ENCODE measurements around the gene MAP7D1. TPM values are rescaled to one million over a fixed set of nuclear protein-coding genes. Genes with fewer than 3 reads are reported as not detected.
A peak's percentile ranks its signal among the peaks of the same experiment; 100 is the strongest.

The MAP7D1 gene
- total and polyA plus RNA-seq, 2 donors (not counting 1 experiment from before 2014, with no cell fraction given) = 70.6 to 78.4 TPM

GRCh38 chr1:36112823-36113222 lies 43.1 kb upstream of the MAP7D1 start:
- TF ChIP-seq EZH2 (IDR thresholded peaks at IDR 0.05; ENCODE audit: low read length, missing control alignments) = no peak
- TF ChIP-seq, protein P1, sequence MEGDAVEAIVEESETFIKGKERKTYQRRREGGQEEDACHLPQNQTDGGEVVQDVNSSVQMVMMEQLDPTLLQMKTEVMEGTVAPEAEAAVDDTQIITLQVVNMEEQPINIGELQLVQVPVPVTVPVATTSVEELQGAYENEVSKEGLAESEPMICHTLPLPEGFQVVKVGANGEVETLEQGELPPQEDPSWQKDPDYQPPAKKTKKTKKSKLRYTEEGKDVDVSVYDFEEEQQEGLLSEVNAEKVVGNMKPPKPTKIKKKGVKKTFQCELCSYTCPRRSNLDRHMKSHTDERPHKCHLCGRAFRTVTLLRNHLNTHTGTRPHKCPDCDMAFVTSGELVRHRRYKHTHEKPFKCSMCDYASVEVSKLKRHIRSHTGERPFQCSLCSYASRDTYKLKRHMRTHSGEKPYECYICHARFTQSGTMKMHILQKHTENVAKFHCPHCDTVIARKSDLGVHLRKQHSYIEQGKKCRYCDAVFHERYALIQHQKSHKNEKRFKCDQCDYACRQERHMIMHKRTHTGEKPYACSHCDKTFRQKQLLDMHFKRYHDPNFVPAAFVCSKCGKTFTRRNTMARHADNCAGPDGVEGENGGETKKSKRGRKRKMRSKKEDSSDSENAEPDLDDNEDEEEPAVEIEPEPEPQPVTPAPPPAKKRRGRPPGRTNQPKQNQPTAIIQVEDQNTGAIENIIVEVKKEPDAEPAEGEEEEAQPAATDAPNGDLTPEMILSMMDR (conservative IDR thresholded peaks at IDR 0.05 in 1 of 2, IDR thresholded peaks at IDR 0.05 in 1 of 2; ENCODE audit: low read depth in 1 of 2, low read length in 2 of 2) = no peak
- Histone ChIP-seq H3K36me3 (ENCODE audit: control insufficient read depth, insufficient read depth, low read length) (no peaks in the 10 kb centered on the region), H3K9me3 (ENCODE audit: control insufficient read depth, insufficient read depth, low read depth, low read length) (no peaks in the 10 kb centered on the region), H3K79me2 (ENCODE audit: control insufficient read depth, insufficient read depth, low read length) (no peaks in the 10 kb centered on the region), H3K4me1 (ENCODE audit: control insufficient read depth, extremely low read depth, insufficient read depth, low read length) (peaks cover 11% of the 10 kb centered on the region), H4K20me1 (ENCODE audit: control insufficient read depth, extremely low read depth, insufficient read depth, low read length) (no peaks in the 10 kb centered on the region), H3K27me3 (ENCODE audit: control insufficient read depth, insufficient read depth, low read length) (no peaks in the 10 kb centered on the region), H3K4me3 (replicated peaks in 1 of 4; ENCODE audit: control extremely low read depth in 1 of 4, insufficient read depth in 1 of 4, low read depth in 3 of 4, low read length in 4 of 4) (no peak overlapping the region), H3K27ac (ENCODE audit: insufficient read depth, low read length) (no peak overlapping the region), H3K9ac (ENCODE audit: insufficient read depth, low read length) (no peak overlapping the region), H2AFZ (ENCODE audit: low read length) (no peak overlapping the region), H3K4me2 (ENCODE audit: extremely low read depth, insufficient read depth, low read length) (no peak overlapping the region)
- DNase-seq (ENCODE audit: low read depth in 2 of 2) = no peak

GRCh38 chr1:36114371-36114770 lies 41.6 kb upstream of the MAP7D1 start:
- H3K27ac ChIP-seq (ENCODE audit: insufficient read depth, low read length) = no peak overlapping the region
- TF ChIP-seq, protein P1 (conservative IDR thresholded peaks at IDR 0.05 in 1 of 2, IDR thresholded peaks at IDR 0.05 in 1 of 2; ENCODE audit: low read depth in 1 of 2, low read length in 2 of 2) = no peak
- TF ChIP-seq EZH2 (IDR thresholded peaks at IDR 0.05; ENCODE audit: low read length, missing control alignments) = no peak
- no peak for DNase-seq (ENCODE audit: low read depth in 2 of 2)
- H3K9me3 ChIP-seq (ENCODE audit: control insufficient read depth, insufficient read depth, low read depth, low read length) = no peaks in the 10 kb centered on the region
- no peak overlapping the region for H3K9ac ChIP-seq (ENCODE audit: insufficient read depth, low read length)
- no peak overlapping the region for H3K4me3 ChIP-seq (replicated peaks in 1 of 4; ENCODE audit: control extremely low read depth in 1 of 4, insufficient read depth in 1 of 4, low read depth in 3 of 4, low read length in 4 of 4)
- no peak overlapping the region for H2AFZ ChIP-seq (ENCODE audit: low read length)
- no peaks in the 10 kb centered on the region for H3K36me3 ChIP-seq (ENCODE audit: control insufficient read depth, insufficient read depth, low read length)
- H3K4me2 ChIP-seq (ENCODE audit: extremely low read depth, insufficient read depth, low read length) = no peak overlapping the region
- H3K4me1 ChIP-seq (ENCODE audit: control insufficient read depth, extremely low read depth, insufficient read depth, low read length) = peaks cover 8% of the 10 kb centered on the region
- no peaks in the 10 kb centered on the region for H3K27me3 ChIP-seq (ENCODE audit: control insufficient read depth, insufficient read depth, low read length)
- no peaks in the 10 kb centered on the region for H4K20me1 ChIP-seq (ENCODE audit: control insufficient read depth, extremely low read depth, insufficient read depth, low read length)
- no peaks in the 10 kb centered on the region for H3K79me2 ChIP-seq (ENCODE audit: control insufficient read depth, insufficient read depth, low read length)

- no peaks in the 10 kb centered on the region for H3K79me2 ChIP-seq (ENCODE audit: control insufficient read depth, insufficient read depth, low read length)
- peaks cover 8% of the 10 kb centered on the region for H3K4me1 ChIP-seq (ENCODE audit: control insufficient read depth, extremely low read depth, insufficient read depth, low read length)
- peak; percentile 56 to 90 for DNase-seq (ENCODE audit: low read depth in 2 of 2)
- H3K4me2 ChIP-seq (ENCODE audit: extremely low read depth, insufficient read depth, low read length) = peak overlapping the region; percentile 4
- H3K9me3 ChIP-seq (ENCODE audit: control insufficient read depth, insufficient read depth, low read depth, low read length) = no peaks in the 10 kb centered on the region
- no peaks in the 10 kb centered on the region for H3K36me3 ChIP-seq (ENCODE audit: control insufficient read depth, insufficient read depth, low read length)
- H3K9ac ChIP-seq (ENCODE audit: insufficient read depth, low read length) = peak overlapping the region; percentile 13
- H2AFZ ChIP-seq (ENCODE audit: low read length) = peak overlapping the region; percentile 14
- H3K27ac ChIP-seq (ENCODE audit: insufficient read depth, low read length) = peak overlapping the region; percentile 1
- no peak overlapping the region for H3K4me3 ChIP-seq (replicated peaks in 1 of 4; ENCODE audit: control extremely low read depth in 1 of 4, insufficient read depth in 1 of 4, low read depth in 3 of 4, low read length in 4 of 4)
- no peaks in the 10 kb centered on the region for H4K20me1 ChIP-seq (ENCODE audit: control insufficient read depth, extremely low read depth, insufficient read depth, low read length)
- H3K27me3 ChIP-seq (ENCODE audit: control insufficient read depth, insufficient read depth, low read length) = no peaks in the 10 kb centered on the region
- TF ChIP-seq, protein P1 (conservative IDR thresholded peaks at IDR 0.05 in 1 of 2, IDR thresholded peaks at IDR 0.05 in 1 of 2; ENCODE audit: low read depth in 1 of 2, low read length in 2 of 2) = no peak
- TF ChIP-seq EZH2 (IDR thresholded peaks at IDR 0.05; ENCODE audit: low read length, missing control alignments) = no peak
Observed at GRCh38 chr1:36115200-36115669, 40.7 kb upstream of the MAP7D1 start.
